ENCODE results near the gene GCLM.

Gene GCLM

GRCh38 chr1:93844262-93845045 lies 64.8 kb downstream of the GCLM start:
- Histone ChIP-seq H3K36me3 (ENCODE audit: control insufficient read depth, low read depth, low read length) (no peaks in the 10 kb centered on the region), H3K9ac (ENCODE audit: low read length) (no peak overlapping the region), H3K27ac (ENCODE audit: low read length) (no peak overlapping the region), H3K4me3 (ENCODE audit: low read length) (no peak overlapping the region), H3K27me3 (ENCODE audit: control insufficient read depth, insufficient read depth, low read length) (no peaks in the 10 kb centered on the region), H3K4me1 (ENCODE audit: control insufficient read depth, low read depth, low read length) (peaks cover 14% of the 10 kb centered on the region), H3K9me3 (ENCODE audit: control insufficient read depth, low read depth, low read length) (no peaks in the 10 kb centered on the region)

DNA sequence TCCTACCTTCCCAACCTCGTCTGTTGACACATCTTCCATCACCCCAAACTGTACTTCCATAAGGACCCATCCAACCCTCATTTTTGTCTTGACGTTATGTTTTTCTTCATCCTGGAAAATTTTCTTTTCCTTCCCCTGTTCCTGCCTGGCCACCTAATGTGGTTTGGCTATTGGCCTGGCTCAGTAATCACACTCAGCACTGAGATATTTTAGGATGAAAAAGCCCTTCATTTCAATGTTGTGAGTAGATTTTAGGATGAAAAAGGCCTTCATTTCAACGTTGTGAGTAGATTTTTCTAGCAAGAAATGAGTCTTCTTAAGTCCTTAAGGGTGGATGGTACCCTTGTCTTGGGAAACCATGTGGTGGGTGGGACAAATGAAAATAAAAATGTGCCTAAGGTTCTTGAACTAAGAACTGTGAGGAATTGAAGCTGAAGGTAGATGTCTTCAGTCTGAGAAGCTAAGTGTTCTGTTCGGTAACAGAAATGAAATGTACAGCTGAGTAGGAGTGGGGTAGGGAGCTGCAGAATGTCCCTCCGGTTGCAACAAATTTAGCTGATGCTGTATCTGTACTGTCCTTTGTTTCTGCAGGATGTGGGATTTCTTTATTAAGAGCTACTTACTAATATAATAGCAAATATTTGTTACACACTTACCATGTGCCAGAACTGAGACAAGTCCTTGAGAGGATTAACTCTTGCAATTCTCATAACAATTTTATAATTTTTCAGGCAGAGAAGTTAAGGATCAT lies 66.3 kb downstream of the GCLM start:
- H3K27me3 ChIP-seq (ENCODE audit: control insufficient read depth, insufficient read depth, low read length), result no peaks in the 10 kb centered on the region
- H3K36me3 ChIP-seq (ENCODE audit: control insufficient read depth, low read depth, low read length), result no peaks in the 10 kb centered on the region

GRCh38 chr1:93841771-93842170 lies 67.5 kb downstream of the GCLM start:
- Histone ChIP-seq H3K9me3 (ENCODE audit: control insufficient read depth, low read depth, low read length) (no peaks in the 10 kb centered on the region), H3K4me3 (ENCODE audit: low read length) (no peak overlapping the region), H3K9ac (ENCODE audit: low read length) (no peak overlapping the region), H3K4me1 (ENCODE audit: control insufficient read depth, low read depth, low read length) (peaks cover 9% of the 10 kb centered on the region), H3K36me3 (ENCODE audit: control insufficient read depth, low read depth, low read length) (no peaks in the 10 kb centered on the region), H3K27ac (ENCODE audit: low read length) (no peak overlapping the region), H3K27me3 (ENCODE audit: control insufficient read depth, insufficient read depth, low read length) (no peaks in the 10 kb centered on the region)

More for the DNA sequence above, 66.3 kb downstream of the GCLM start:
- Histone ChIP-seq H3K27ac (ENCODE audit: low read length) (no peak overlapping the region), H3K9ac (ENCODE audit: low read length) (no peak overlapping the region), H3K4me1 (ENCODE audit: control insufficient read depth, low read depth, low read length) (peaks cover 9% of the 10 kb centered on the region), H3K9me3 (ENCODE audit: control insufficient read depth, low read depth, low read length) (no peaks in the 10 kb centered on the region), H3K4me3 (ENCODE audit: low read length) (no peak overlapping the region)

- no peak overlapping the region for H3K27ac ChIP-seq (ENCODE audit: low read length)
- H3K27me3 ChIP-seq (ENCODE audit: control insufficient read depth, insufficient read depth, low read length), result no peaks in the 10 kb centered on the region
- H3K4me1 ChIP-seq (ENCODE audit: control insufficient read depth, low read depth, low read length), result peaks cover 9% of the 10 kb centered on the region
- H3K36me3 ChIP-seq (ENCODE audit: control insufficient read depth, low read depth, low read length), result no peaks in the 10 kb centered on the region
- H3K4me3 ChIP-seq (ENCODE audit: low read length), result no peak overlapping the region
- H3K9me3 ChIP-seq (ENCODE audit: control insufficient read depth, low read depth, low read length), result no peaks in the 10 kb centered on the region
- no peak overlapping the region for H3K9ac ChIP-seq (ENCODE audit: low read length)
These were observed 68.2 kb downstream of the GCLM start for GRCh38 chr1:93840956-93841482.

DNA sequence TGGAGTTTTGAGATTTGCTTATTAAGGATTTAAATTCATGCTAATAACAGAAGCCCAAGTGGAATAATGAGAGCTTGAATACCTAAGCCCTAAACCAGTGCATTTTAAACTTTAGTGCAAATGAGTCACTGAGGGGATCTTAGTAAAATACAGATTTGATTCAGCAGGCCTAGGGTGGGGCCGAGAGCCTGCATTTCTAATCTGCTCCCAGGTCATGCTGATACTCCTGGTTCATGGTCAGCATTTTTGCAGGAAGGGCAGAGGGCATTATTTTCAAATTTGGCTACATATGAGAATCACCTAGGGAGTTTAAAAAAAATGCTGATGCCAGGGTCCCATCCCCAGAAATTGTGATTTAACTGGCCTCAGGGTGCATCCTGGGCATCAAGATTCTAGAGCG lies 69.5 kb downstream of the GCLM start:
- H3K36me3 ChIP-seq (ENCODE audit: control insufficient read depth, low read depth, low read length), result no peaks in the 10 kb centered on the region
- H3K4me1 ChIP-seq (ENCODE audit: control insufficient read depth, low read depth, low read length), result peaks cover 3% of the 10 kb centered on the region
- H3K9ac ChIP-seq (ENCODE audit: low read length), result no peak overlapping the region
- no peak overlapping the region for H3K4me3 ChIP-seq (ENCODE audit: low read length)
- no peak overlapping the region for H3K27ac ChIP-seq (ENCODE audit: low read length)
- H3K9me3 ChIP-seq (ENCODE audit: control insufficient read depth, low read depth, low read length), result no peaks in the 10 kb centered on the region
- H3K27me3 ChIP-seq (ENCODE audit: control insufficient read depth, insufficient read depth, low read length), result no peaks in the 10 kb centered on the region

DNA sequence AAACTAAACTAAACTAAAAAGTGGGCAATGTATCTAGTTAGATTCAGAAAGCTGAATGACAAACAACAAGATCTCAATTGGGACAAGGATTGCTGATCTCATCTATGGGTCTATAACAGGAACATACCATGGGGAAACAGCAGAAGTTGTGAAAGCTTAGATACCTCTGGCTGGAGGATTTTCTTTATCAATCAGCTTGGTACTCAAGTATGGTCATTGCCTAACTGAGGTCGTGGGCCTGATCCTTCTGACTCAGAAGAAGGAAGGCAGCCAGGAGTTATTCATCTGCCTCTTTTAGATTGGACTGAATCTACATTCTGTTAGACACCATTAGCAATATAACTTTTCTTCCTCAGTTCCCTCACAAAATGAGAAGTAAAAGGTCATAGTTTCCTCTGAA lies 69.9 kb downstream of the GCLM start:
- no peaks in the 10 kb centered on the region for H3K9me3 ChIP-seq (ENCODE audit: control insufficient read depth, low read depth, low read length)
- H3K36me3 ChIP-seq (ENCODE audit: control insufficient read depth, low read depth, low read length), result no peaks in the 10 kb centered on the region
- H3K27me3 ChIP-seq (ENCODE audit: control insufficient read depth, insufficient read depth, low read length), result no peaks in the 10 kb centered on the region
- H3K4me3 ChIP-seq (ENCODE audit: low read length), result no peak overlapping the region
- no peak overlapping the region for H3K9ac ChIP-seq (ENCODE audit: low read length)
- no peak overlapping the region for H3K27ac ChIP-seq (ENCODE audit: low read length)
- peaks cover under 1% of the 10 kb centered on the region for H3K4me1 ChIP-seq (ENCODE audit: control insufficient read depth, low read depth, low read length)

GRCh38 chr1:93837961-93838360 lies 71.3 kb downstream of the GCLM start:
- H3K9me3 ChIP-seq (ENCODE audit: control insufficient read depth, low read depth, low read length), result peaks cover 5% of the 10 kb centered on the region
- H3K4me1 ChIP-seq (ENCODE audit: control insufficient read depth, low read depth, low read length), result no peaks in the 10 kb centered on the region
- H3K27ac ChIP-seq (ENCODE audit: low read length), result no peak overlapping the region
- no peak overlapping the region for H3K4me3 ChIP-seq (ENCODE audit: low read length)
- no peaks in the 10 kb centered on the region for H3K36me3 ChIP-seq (ENCODE audit: control insufficient read depth, low read depth, low read length)
- H3K9ac ChIP-seq (ENCODE audit: low read length), result no peak overlapping the region
- H3K27me3 ChIP-seq (ENCODE audit: control insufficient read depth, insufficient read depth, low read length), result no peaks in the 10 kb centered on the region

Measured in iPS-18a (cell line).